Tibial artery (tissue), 4 donors: ENCODE data around the gene NRP2.
A peak's percentile ranks its signal among the peaks of the same experiment; 100 is the strongest.

ENCODE experiments used
- DNase-seq, 2 donors: peaks; one replicate each; pipeline ENCODE4 v3.0.0-alpha.2; 2019
- H3K27ac ChIP-seq, 2 donors: fragments of 200-600 bp; sonication (generic) in 1 of 2; 1 replicate in 1 of 2; 2 replicates in 1 of 2; pipeline ENCODE4 v1.5.1; 2018 to 2019; ENCODE audit warnings: mild to moderate bottlenecking in 1 of 2
- H3K27me3 ChIP-seq, 2 donors: fragments of 200-600 bp; sonication (generic) in 1 of 2; one replicate each; pipeline versions ENCODE4 v1.5.1 to v1.6.0; 2016 to 2019
- H3K36me3 ChIP-seq, 3 donors: fragments of 200-600 bp; sonication (generic) in 2 of 3; one replicate each; pipeline ENCODE4 v1.5.1; 2016 to 2019; ENCODE audit warnings: mild to moderate bottlenecking in 2 of 3
- H3K4me1 ChIP-seq, 4 donors: fragments of 200-600 bp; sonication (generic) in 2 of 4; 1 replicate in 3 of 4; 2 replicates in 1 of 4; pipeline ENCODE4 v1.5.1; 2016 to 2019
- H3K4me3 ChIP-seq, 2 donors: fragments of 200-600 bp; sonication (generic) in 1 of 2; 1 replicate in 1 of 2; 2 replicates in 1 of 2; pipeline ENCODE4 v1.5.1; 2018 to 2019; ENCODE audit warnings: mild to moderate bottlenecking in 2 of 2
- H3K9me3 ChIP-seq, 3 donors: fragments of 200-600 bp; sonication (generic) in 1 of 3; one replicate each; pipeline ENCODE4 v1.5.1; 2016 to 2019
- intact Hi-C: fragments of 100-400 bp; cut with DNase I; formaldehyde crosslinking; loops from one replicate; pipeline ENCODE4 v1.15.0; 2023; ENCODE audit warnings: low total_unique reads
- TF ChIP-seq, protein P1 (sequence below), 2 experiments: fragments of 200-600 bp in 1 of 2; fragments of 450-650 bp in 1 of 2; IDR thresholded peaks; one replicate each; pipeline ENCODE4 v1.5.1; 2017 to 2019; ENCODE audit warnings: antibody characterized with exemption in 2 of 2, mild to moderate bottlenecking in 1 of 2, moderate library complexity in 1 of 2

NRP2 gene

GRCh38 chr2:205680903-205681302 is 1.4 kb upstream of the NRP2 start:
- intact Hi-C loops: loop anchor here (5.0 kb wide), 1 partner anchor 1419 kb away; no protein-coding TSS in a partner anchor
- no peaks in the 10 kb centered on the region for H3K9me3 ChIP-seq
- no peak overlapping the region for H3K27ac ChIP-seq
- H3K27me3 ChIP-seq: peaks cover 0 to 19% of the 10 kb centered on the region in 2 donors
- H3K4me3 ChIP-seq: no peak overlapping the region
- peaks cover 0 to 39% (median 22%) of the 10 kb centered on the region in 4 donors for H3K4me1 ChIP-seq
- TF ChIP-seq, protein P1, sequence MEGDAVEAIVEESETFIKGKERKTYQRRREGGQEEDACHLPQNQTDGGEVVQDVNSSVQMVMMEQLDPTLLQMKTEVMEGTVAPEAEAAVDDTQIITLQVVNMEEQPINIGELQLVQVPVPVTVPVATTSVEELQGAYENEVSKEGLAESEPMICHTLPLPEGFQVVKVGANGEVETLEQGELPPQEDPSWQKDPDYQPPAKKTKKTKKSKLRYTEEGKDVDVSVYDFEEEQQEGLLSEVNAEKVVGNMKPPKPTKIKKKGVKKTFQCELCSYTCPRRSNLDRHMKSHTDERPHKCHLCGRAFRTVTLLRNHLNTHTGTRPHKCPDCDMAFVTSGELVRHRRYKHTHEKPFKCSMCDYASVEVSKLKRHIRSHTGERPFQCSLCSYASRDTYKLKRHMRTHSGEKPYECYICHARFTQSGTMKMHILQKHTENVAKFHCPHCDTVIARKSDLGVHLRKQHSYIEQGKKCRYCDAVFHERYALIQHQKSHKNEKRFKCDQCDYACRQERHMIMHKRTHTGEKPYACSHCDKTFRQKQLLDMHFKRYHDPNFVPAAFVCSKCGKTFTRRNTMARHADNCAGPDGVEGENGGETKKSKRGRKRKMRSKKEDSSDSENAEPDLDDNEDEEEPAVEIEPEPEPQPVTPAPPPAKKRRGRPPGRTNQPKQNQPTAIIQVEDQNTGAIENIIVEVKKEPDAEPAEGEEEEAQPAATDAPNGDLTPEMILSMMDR (IDR thresholded peaks at IDR 0.05): no peak
- no peak for DNase-seq
- no peaks in the 10 kb centered on the region for H3K36me3 ChIP-seq

DNA sequence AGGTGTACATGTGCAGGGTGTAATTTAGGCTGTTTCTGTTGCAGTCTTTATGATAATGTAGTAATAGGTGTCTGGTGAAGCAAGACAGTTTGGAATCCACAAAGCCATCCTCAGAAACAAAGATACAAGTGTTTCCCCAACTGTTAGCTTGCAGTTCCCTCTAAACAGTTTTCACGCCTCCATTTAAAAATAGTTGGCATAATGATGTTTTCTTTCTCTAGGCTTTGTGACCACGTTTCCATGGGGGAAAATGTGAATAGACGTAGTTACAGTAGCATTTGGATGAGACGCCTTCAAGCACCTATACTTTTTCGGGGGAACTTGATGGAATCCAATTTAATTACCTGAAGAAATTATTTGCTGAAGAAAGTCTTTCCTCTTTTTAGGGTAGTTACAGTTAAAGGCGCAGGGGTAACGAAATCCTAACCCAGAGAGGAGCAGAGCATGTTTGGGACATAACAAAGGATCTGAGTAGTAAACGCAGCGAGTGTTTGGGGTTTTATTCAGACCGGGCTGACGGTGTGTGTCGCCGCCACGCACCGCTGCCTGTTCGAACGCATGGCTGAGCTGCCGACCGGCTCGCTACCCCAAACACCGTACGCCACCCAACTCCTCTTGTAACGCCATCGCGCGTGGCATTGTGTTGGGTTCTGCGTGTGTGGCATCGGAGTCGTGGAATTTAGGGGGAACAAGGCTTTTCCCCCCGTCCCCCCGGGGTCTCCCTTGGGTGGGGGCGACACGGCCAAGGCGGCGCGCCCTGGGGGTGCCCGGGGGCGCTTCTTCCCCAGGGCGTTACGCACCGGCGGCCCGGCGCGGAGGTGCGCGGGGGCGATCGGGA is 681 bp upstream of the NRP2 start:
- intact Hi-C loops: loop anchor here (5.0 kb wide), 1 partner anchor 1419 kb away; no protein-coding TSS in a partner anchor
- Histone ChIP-seq H3K9me3 (no peaks in the 10 kb centered on the region), H3K36me3 (no peaks in the 10 kb centered on the region), H3K4me3 (peak overlapping the region; percentile 59 to 79), H3K27ac (peak overlapping the region; percentile 68 to 79), H3K4me1 (peaks cover 0 to 44% (median 29%) of the 10 kb centered on the region in 4 donors), H3K27me3 (peaks cover 0 to 19% of the 10 kb centered on the region in 2 donors)
- DNase-seq: no peak
- TF ChIP-seq, protein P1 (IDR thresholded peaks at IDR 0.05): no peak

DNA sequence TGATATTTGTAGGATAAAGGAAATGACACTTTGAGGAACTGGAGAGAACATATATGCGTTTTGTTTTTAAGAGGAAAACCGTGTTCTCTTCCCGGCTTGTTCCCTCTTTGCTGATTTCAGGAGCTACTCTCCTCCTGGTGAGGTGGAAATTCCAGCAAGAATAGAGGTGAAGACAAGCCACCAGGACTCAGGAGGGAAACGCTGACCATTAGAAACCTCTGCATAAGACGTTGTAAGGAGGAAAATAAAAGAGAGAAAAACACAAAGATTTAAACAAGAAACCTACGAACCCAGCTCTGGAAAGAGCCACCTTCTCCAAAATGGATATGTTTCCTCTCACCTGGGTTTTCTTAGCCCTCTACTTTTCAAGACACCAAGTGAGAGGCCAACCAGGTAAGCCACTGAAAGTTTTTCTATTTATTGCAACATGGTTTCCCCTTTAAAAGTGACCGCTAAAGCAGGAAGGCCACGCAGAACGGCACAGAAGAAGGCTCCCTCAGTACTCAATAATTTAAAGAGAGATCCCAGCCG is 735 bp downstream of the NRP2 start:
- intact Hi-C loops: loop anchor here (5.0 kb wide), 1 partner anchor 1421 kb away; no protein-coding TSS in a partner anchor
- no peak for DNase-seq
- peaks cover 0 to 46% (median 30%) of the 10 kb centered on the region in 4 donors for H3K4me1 ChIP-seq
- H3K4me3 ChIP-seq: peak overlapping the region; percentile 59 to 79
- H3K27me3 ChIP-seq: peaks cover 0 to 19% of the 10 kb centered on the region in 2 donors
- no peaks in the 10 kb centered on the region for H3K36me3 ChIP-seq
- peak overlapping the region; percentile 68 to 79 for H3K27ac ChIP-seq
- no peaks in the 10 kb centered on the region for H3K9me3 ChIP-seq
- TF ChIP-seq, protein P1 (IDR thresholded peaks at IDR 0.05): no peak

GRCh38 chr2:205683502-205684367 is 1.4 kb downstream of the NRP2 start:
- peak overlapping the region; percentile 59 to 79 for H3K4me3 ChIP-seq
- TF ChIP-seq, protein P1 (IDR thresholded peaks at IDR 0.05): no peak
- no peaks in the 10 kb centered on the region for H3K9me3 ChIP-seq
- DNase-seq: no peak
- H3K27ac ChIP-seq: peak overlapping the region; percentile 68 to 79
- peaks cover 0 to 19% of the 10 kb centered on the region in 2 donors for H3K27me3 ChIP-seq
- H3K36me3 ChIP-seq: no peaks in the 10 kb centered on the region
- intact Hi-C loops: loop anchor here (5.0 kb wide), 1 partner anchor 1421 kb away; no protein-coding TSS in a partner anchor
- H3K4me1 ChIP-seq: peaks cover 0 to 52% (median 34%) of the 10 kb centered on the region in 4 donors

DNA sequence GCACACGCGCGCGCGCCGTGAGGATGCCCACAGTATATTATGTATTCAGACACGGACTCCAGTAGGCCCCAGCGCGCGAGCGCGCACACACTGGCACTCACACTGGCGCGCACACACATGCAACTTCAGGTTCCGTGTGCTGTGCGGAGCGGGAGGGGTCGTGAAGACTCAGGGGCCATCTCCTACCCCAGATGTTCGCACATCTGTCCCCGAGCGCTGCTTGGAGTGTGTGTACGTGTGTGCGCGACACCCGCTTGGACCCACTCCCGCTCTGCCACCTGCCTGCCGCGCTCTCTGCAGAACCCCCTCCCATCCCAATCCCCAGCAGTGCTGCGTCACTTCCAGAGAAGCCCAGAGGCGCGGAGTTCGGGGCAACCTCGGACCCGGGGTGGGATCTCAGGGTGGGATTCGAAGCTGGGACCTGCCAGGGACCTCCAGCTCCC is 2.6 kb downstream of the NRP2 start:
- intact Hi-C loops: loop anchor here (5.0 kb wide), 1 partner anchor 1423 kb away; no protein-coding TSS in a partner anchor
- Histone ChIP-seq H3K27ac (peak overlapping the region; percentile 75 to 76), H3K4me1 (peaks cover 0 to 53% (median 35%) of the 10 kb centered on the region in 4 donors)

More for the DNA sequence above, 2.6 kb downstream of the NRP2 start:
- Histone ChIP-seq H3K27me3 (peaks cover 0 to 16% of the 10 kb centered on the region in 2 donors), H3K36me3 (no peaks in the 10 kb centered on the region), H3K4me3 (peak overlapping the region; percentile 59 to 79), H3K9me3 (no peaks in the 10 kb centered on the region)
- TF ChIP-seq, protein P1 (IDR thresholded peaks at IDR 0.05): no peak
- no peak for DNase-seq
